Astrocyte (in vitro differentiated cells and primary cell): Measurements from ENCODE around the gene PIP4K2A. TPM values are rescaled to one million over a fixed set of nuclear protein-coding genes. Genes with fewer than 3 reads are reported as not detected.
"Not testable (repeated sequence)": the region's sequence is repeated elsewhere in the genome, so short reads cannot be mapped to it uniquely, and the experiment has no call there.

Source experiments
- DNase-seq: peaks from one replicate; pipeline ENCODE4 v3.0.0-alpha.2; 2010; ENCODE audit warnings: low read depth
- FAIRE-seq: peaks from 2 replicates; lab custom pipeline; 2011; peaks lifted over from hg19 to GRCh38; lab: Jason Lieb, UNC
- H2AFZ ChIP-seq: 2 replicates; pipeline ENCODE4 v1.6.0; 2012; ENCODE audit warnings: low read depth, low read length, inconsistent platforms
- H3K27ac ChIP-seq: 2 replicates; pipeline ENCODE4 v1.5.1; 2011; ENCODE audit warnings: low read depth, low read length, inconsistent platforms
- H3K27me3 ChIP-seq: 2 replicates; pipeline ENCODE4 v1.6.0; 2011; ENCODE audit warnings: low read length, inconsistent platforms; ENCODE audit not compliant: insufficient read depth
- H3K36me3 ChIP-seq: 2 replicates; pipeline ENCODE4 v1.5.1; 2011; ENCODE audit warnings: low read length, inconsistent platforms; ENCODE audit not compliant: insufficient read depth
- H3K4me1 ChIP-seq: 2 replicates; pipeline ENCODE4 v1.5.1; 2011; ENCODE audit warnings: low read length, inconsistent platforms; ENCODE audit not compliant: insufficient read depth
- H3K4me2 ChIP-seq: 2 replicates; pipeline ENCODE4 v1.6.0; 2012; ENCODE audit warnings: low read length, inconsistent platforms
- H3K4me3 ChIP-seq: 2 replicates; pipeline ENCODE4 v1.5.1; 2011; ENCODE audit warnings: low read depth, mild to moderate bottlenecking, low read length, inconsistent platforms; ENCODE audit not compliant: insufficient read depth
- H3K79me2 ChIP-seq: 2 replicates; pipeline ENCODE4 v1.6.0; 2012; ENCODE audit warnings: mild to moderate bottlenecking, low read length, inconsistent platforms; ENCODE audit not compliant: insufficient read depth
- H3K9ac ChIP-seq: 2 replicates; pipeline ENCODE4 v1.6.0; 2012; ENCODE audit warnings: mild to moderate bottlenecking, low read length, inconsistent platforms
- H3K9me3 ChIP-seq: 2 replicates; pipeline ENCODE4 v1.5.1; 2012; ENCODE audit warnings: low read depth, mild to moderate bottlenecking, low read length, inconsistent platforms; ENCODE audit not compliant: insufficient read depth
- H4K20me1 ChIP-seq: 2 replicates; pipeline ENCODE4 v1.6.0; 2012; ENCODE audit warnings: low read length, inconsistent platforms; ENCODE audit not compliant: insufficient read depth
- H3K27ac Mint-ChIP-seq: one replicate; pipeline ENCODE4 v1.8.0; 2021; ENCODE audit warnings: mild to moderate bottlenecking, mixed read lengths; ENCODE audit not compliant: unreplicated experiment
- H3K27me3 Mint-ChIP-seq: one replicate; pipeline ENCODE4 v1.8.0; 2021; ENCODE audit warnings: low read depth, mixed read lengths; ENCODE audit not compliant: unreplicated experiment
- H3K36me3 Mint-ChIP-seq: one replicate; pipeline ENCODE4 v1.8.0; 2021; ENCODE audit warnings: low read depth, mixed read lengths; ENCODE audit not compliant: unreplicated experiment
- H3K4me1 Mint-ChIP-seq: one replicate; pipeline ENCODE4 v1.8.0; 2021; ENCODE audit warnings: low read depth, mixed read lengths; ENCODE audit not compliant: unreplicated experiment
- H3K4me3 Mint-ChIP-seq: one replicate; pipeline ENCODE4 v1.8.0; 2021; ENCODE audit warnings: mild to moderate bottlenecking, moderate library complexity, mixed read lengths; ENCODE audit not compliant: unreplicated experiment
- H3K9me3 Mint-ChIP-seq: one replicate; pipeline ENCODE4 v1.8.0; 2021; ENCODE audit warnings: mild to moderate bottlenecking, mixed read lengths; ENCODE audit not compliant: unreplicated experiment
- EZH2 ChIP-seq: IDR thresholded peaks from 2 replicates; pipeline ENCODE4 v1.6.1; 2012; ENCODE audit warnings: mild to moderate bottlenecking, low read length, inconsistent platforms; ENCODE audit not compliant: insufficient read depth
- total RNA-seq: library from RNA; stranded (reverse); gene quantifications from 2 replicates; pipeline ENCODE4 v1.2.1, GENCODE V29; 2021
- TF ChIP-seq, protein P1 (sequence below): IDR thresholded peaks from 2 replicates; pipeline ENCODE4 v1.5.1; 2011; ENCODE audit warnings: low read depth, mild to moderate bottlenecking, inconsistent platforms, low read length, moderate library complexity; ENCODE audit not compliant: insufficient read depth

PIP4K2A gene
- total RNA-seq, 1 donor from 2014 or later = 36.8 TPM

DNA sequence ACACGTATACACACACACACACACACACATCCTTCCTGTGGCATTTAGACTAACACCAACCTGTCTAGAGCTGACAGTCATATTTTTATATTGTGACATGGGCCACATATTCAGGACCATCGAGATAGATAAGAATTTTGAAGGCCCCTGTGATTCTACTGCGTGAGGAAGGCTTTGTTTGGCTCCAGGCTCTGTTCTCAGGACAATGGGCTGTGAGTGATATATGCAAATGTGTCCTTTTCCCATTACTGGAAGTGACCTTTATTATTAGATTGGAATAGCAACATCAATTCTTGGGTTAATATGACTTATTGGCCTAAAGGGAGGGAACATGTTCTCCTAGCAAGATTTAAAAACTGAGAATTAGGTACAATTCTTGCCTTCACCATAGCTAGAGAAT, 213.0 kb downstream of the PIP4K2A start:
- Histone ChIP-seq H3K4me3 (no peak overlapping the region), H3K9ac (no peak overlapping the region), H3K79me2 (no peaks in the 10 kb centered on the region), H4K20me1 (no peaks in the 10 kb centered on the region), H3K4me1 (no peaks in the 10 kb centered on the region), H3K4me2 (no peak overlapping the region), H3K27me3 (peaks cover 13% of the 10 kb centered on the region), H3K9me3 (no peaks in the 10 kb centered on the region), H3K27ac (no peak overlapping the region), H3K36me3 (no peaks in the 10 kb centered on the region), H2AFZ (no peak overlapping the region)
- Mint-ChIP-seq H3K27ac (no peak overlapping the region), H3K36me3 (no peaks in the 10 kb centered on the region), H3K4me3 (no peak overlapping the region), H3K4me1 (no peaks in the 10 kb centered on the region), H3K27me3 (peaks cover 41% of the 10 kb centered on the region), H3K9me3 (peaks cover 1% of the 10 kb centered on the region)
- DNase-seq = no peak
- no peak for FAIRE-seq
- TF ChIP-seq EZH2 = no peak
- TF ChIP-seq, protein P1, sequence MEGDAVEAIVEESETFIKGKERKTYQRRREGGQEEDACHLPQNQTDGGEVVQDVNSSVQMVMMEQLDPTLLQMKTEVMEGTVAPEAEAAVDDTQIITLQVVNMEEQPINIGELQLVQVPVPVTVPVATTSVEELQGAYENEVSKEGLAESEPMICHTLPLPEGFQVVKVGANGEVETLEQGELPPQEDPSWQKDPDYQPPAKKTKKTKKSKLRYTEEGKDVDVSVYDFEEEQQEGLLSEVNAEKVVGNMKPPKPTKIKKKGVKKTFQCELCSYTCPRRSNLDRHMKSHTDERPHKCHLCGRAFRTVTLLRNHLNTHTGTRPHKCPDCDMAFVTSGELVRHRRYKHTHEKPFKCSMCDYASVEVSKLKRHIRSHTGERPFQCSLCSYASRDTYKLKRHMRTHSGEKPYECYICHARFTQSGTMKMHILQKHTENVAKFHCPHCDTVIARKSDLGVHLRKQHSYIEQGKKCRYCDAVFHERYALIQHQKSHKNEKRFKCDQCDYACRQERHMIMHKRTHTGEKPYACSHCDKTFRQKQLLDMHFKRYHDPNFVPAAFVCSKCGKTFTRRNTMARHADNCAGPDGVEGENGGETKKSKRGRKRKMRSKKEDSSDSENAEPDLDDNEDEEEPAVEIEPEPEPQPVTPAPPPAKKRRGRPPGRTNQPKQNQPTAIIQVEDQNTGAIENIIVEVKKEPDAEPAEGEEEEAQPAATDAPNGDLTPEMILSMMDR = no peak

DNA sequence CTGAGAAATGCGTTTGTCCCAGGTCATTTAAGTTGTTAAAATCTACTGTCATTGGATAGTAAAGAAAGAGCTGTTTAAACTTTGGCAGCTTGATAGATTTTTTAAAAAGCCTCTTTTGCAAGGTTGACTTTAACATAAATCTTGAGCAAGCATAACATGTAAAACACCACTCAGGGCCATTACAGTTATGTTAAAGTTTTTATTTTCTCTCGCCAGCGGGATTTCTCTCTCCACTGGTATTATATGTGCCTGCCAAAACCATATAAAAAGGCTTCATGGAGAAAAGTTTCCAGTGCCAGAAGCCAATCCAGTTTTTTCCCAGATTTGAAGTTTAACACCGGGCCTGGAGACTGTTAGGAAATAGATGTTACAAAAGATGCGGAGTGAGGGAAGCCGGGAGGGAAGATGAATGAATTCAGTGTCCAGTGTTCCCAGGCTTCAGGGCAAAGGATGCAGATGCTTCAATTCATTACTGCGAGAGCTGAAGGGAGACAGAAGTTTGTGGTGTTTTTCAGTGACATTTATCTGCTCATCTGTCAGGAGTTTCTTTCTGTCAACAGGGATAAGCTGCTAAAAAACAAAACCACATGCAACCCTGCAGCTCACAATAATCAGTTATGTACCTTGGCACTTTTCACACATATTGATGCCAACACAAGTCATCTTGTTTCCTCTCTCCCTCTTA, 213.6 kb downstream of the PIP4K2A start:
- FAIRE-seq (no peak), DNase-seq (no peak)
- no peaks in the 10 kb centered on the region for H3K4me1 ChIP-seq
- H3K36me3 ChIP-seq = no peaks in the 10 kb centered on the region
- no peak overlapping the region for H3K9ac ChIP-seq
- H3K4me2 ChIP-seq = no peak overlapping the region
- H3K27ac Mint-ChIP-seq = no peak overlapping the region
- H4K20me1 ChIP-seq = no peaks in the 10 kb centered on the region
- TF ChIP-seq, protein P1 = no peak
- no peak for TF ChIP-seq EZH2
- no peak overlapping the region for H3K4me3 Mint-ChIP-seq
- no peaks in the 10 kb centered on the region for H3K9me3 ChIP-seq
- peaks cover 13% of the 10 kb centered on the region for H3K27me3 ChIP-seq
- H3K4me3 ChIP-seq = no peak overlapping the region
- H3K79me2 ChIP-seq = no peaks in the 10 kb centered on the region
- H3K9me3 Mint-ChIP-seq = no peaks in the 10 kb centered on the region
- H2AFZ ChIP-seq = no peak overlapping the region
- H3K27ac ChIP-seq = no peak overlapping the region
- H3K4me1 Mint-ChIP-seq = no peaks in the 10 kb centered on the region
- H3K27me3 Mint-ChIP-seq = peaks cover 41% of the 10 kb centered on the region
- no peaks in the 10 kb centered on the region for H3K36me3 Mint-ChIP-seq

DNA sequence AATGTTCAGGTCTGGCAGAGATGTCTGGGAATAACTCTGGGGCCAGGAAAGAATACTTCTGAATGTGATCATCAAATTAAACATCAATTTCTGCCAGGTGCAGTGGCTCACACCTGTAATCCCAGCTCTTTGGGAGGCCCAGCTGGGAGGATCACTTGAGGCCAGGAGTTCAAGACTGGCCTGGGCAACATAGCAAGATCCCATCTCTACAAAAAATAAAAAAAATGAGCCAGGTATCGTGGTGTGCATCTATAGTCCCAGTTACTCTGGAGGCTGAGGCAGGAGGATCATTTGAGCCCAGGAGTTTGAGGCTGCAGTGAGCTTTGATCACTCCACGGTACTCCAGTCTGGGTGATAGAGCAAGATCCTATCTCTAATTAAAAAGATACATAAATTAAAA, 214.4 kb downstream of the PIP4K2A start:
- H3K27me3 ChIP-seq = peaks cover 11% of the 10 kb centered on the region
- not testable (repeated sequence) for H3K9me3 Mint-ChIP-seq, H4K20me1 ChIP-seq, H3K4me3 Mint-ChIP-seq, DNase-seq, H3K27ac Mint-ChIP-seq, H2AFZ ChIP-seq, H3K4me1 Mint-ChIP-seq, H3K79me2 ChIP-seq, H3K4me1 ChIP-seq, H3K36me3 ChIP-seq, H3K9ac ChIP-seq, H3K4me2 ChIP-seq, H3K27ac ChIP-seq, H3K9me3 ChIP-seq, H3K4me3 ChIP-seq, H3K36me3 Mint-ChIP-seq, FAIRE-seq
- H3K27me3 Mint-ChIP-seq = peaks cover 42% of the 10 kb centered on the region
